Endothelial cell of umbilical vein (primary cell): ENCODE measurements around the gene RDH13. TPM values are rescaled to one million over a fixed set of nuclear protein-coding genes. Genes with fewer than 3 reads are reported as not detected.

Source experiments
- BruUV-seq: library from RNA; stranded (reverse); fragments of 400-500 nt; replicated peaks from 2 replicates; lab custom pipeline; 2021; lab: Mats Ljungman, UMichigan
- CTCF ChIA-PET: fragments of 300-600, 350-600 bp; sonication (Branson Sonifier 250); formaldehyde crosslinking; loops from one replicate; lab custom pipeline; 2021; ENCODE audit warnings: antibody characterized with exemption, inconsistent platforms; lab: Charles Lee
- POLR2A ChIA-PET: fragments of 300-600, 350-600 bp; sonication (Branson Sonifier 250); formaldehyde crosslinking; loops from one replicate; lab custom pipeline; 2021; ENCODE audit warnings: antibody characterized with exemption, inconsistent platforms; lab: Charles Lee
- DNase-seq: peaks from one replicate; pipeline ENCODE4 v3.0.0-alpha.2; 2011; ENCODE audit warnings: low read depth, low spot score
- FAIRE-seq: peaks from 2 replicates; lab custom pipeline; 2011; peaks lifted over from hg19 to GRCh38; lab: Jason Lieb, UNC
- H2AFZ ChIP-seq: 2 replicates; pipeline ENCODE4 v1.6.0; 2012; ENCODE audit warnings: low read depth, low read length, control low read depth, inconsistent platforms
- H3K27ac ChIP-seq: 2 replicates; pipeline ENCODE4 v1.5.1; 2011; ENCODE audit warnings: low read depth, mild to moderate bottlenecking, control low read depth, low read length, moderate library complexity; ENCODE audit not compliant: insufficient read depth
- H3K27me3 ChIP-seq, 2 experiments: 2 replicates each; pipeline versions ENCODE4 v1.6.0 to v1.6.1; 2011; ENCODE audit warnings: low read length in 2 of 2, mixed read lengths in 1 of 2; ENCODE audit not compliant: control insufficient read depth in 2 of 2, insufficient read depth in 2 of 2
- H3K36me3 ChIP-seq, 2 experiments: 2 replicates in 1 of 2; 3 replicates in 1 of 2; pipeline ENCODE4 v1.5.1; 2011; ENCODE audit warnings: low read length in 2 of 2, mild to moderate bottlenecking in 1 of 2, moderate library complexity in 1 of 2; ENCODE audit not compliant: control insufficient read depth in 2 of 2, insufficient read depth in 2 of 2; ENCODE audit errors: extremely low read depth in 1 of 2
- H3K4me1 ChIP-seq: 3 replicates; pipeline ENCODE4 v1.5.1; 2011; ENCODE audit warnings: mild to moderate bottlenecking, low read length; ENCODE audit not compliant: control insufficient read depth, insufficient read depth; ENCODE audit errors: extremely low read depth
- H3K4me2 ChIP-seq: 2 replicates; pipeline ENCODE4 v1.6.1; 2011; ENCODE audit warnings: low read length, control low read depth, mixed read lengths; ENCODE audit not compliant: insufficient read depth
- H3K4me3 ChIP-seq, 3 experiments: fragments of 200-600 bp in 1 of 3; sonication (generic), shearing (Covaris generic) in 1 of 3; replicated peaks in 1 of 3; 2 replicates each; pipeline ENCODE4 v1.5.1; 2011 to 2016; ENCODE audit warnings: control low read depth in 3 of 3, low read length in 3 of 3, mild to moderate bottlenecking in 2 of 3, inconsistent platforms in 1 of 3, low read depth in 1 of 3, moderate library complexity in 1 of 3; ENCODE audit not compliant: insufficient read depth in 1 of 3
- H3K79me2 ChIP-seq: 2 replicates; pipeline ENCODE4 v1.6.0; 2012; ENCODE audit warnings: low read length, inconsistent platforms; ENCODE audit not compliant: control insufficient read depth, insufficient read depth
- H3K9ac ChIP-seq: replicated peaks from 2 replicates; pipeline ENCODE3; 2011; ENCODE audit warnings: low read length, control low read depth; ENCODE audit not compliant: insufficient read depth; ENCODE audit errors: extremely low read depth
- H3K9me1 ChIP-seq: replicated peaks from 3 replicates; pipeline ENCODE4 v1.6.0; 2011; ENCODE audit warnings: mild to moderate bottlenecking, low read length; ENCODE audit not compliant: control insufficient read depth, insufficient read depth; ENCODE audit errors: extremely low read depth
- H3K9me3 ChIP-seq: replicated peaks from 2 replicates; pipeline ENCODE4 v1.5.1; 2012; ENCODE audit warnings: low read length, inconsistent platforms; ENCODE audit not compliant: control insufficient read depth, insufficient read depth
- H4K20me1 ChIP-seq: replicated peaks from 2 replicates; pipeline ENCODE3; 2011; ENCODE audit warnings: mild to moderate bottlenecking, low read length; ENCODE audit not compliant: control insufficient read depth, insufficient read depth; ENCODE audit errors: extremely low read depth
- CTCF ChIP-seq, 2 donors: IDR thresholded peaks; 1 replicate in 1 of 2; 2 replicates in 1 of 2; pipeline ENCODE4 v1.5.1; 2011; ENCODE audit warnings: low read length in 2 of 2, mild to moderate bottlenecking in 2 of 2, moderate library complexity in 2 of 2, control low read depth in 1 of 2, inconsistent platforms in 1 of 2, low read depth in 1 of 2; ENCODE audit not compliant: insufficient read depth in 1 of 2; ENCODE audit errors: extremely low read depth in 1 of 2
- EZH2 ChIP-seq: IDR thresholded peaks from 2 replicates; pipeline ENCODE4 v1.6.1; 2012; ENCODE audit warnings: borderline replicate concordance, low read depth, mild to moderate bottlenecking, moderate library complexity, low read length, inconsistent platforms; ENCODE audit not compliant: severe bottlenecking
- FOS ChIP-seq: IDR thresholded peaks from 2 replicates; pipeline ENCODE4 v1.6.1; 2011; ENCODE audit warnings: mild to moderate bottlenecking, low read length, moderate library complexity, borderline replicate concordance; ENCODE audit not compliant: insufficient read depth
- GATA2 ChIP-seq: IDR thresholded peaks from 2 replicates; pipeline ENCODE4 v1.7.0; 2011; ENCODE audit warnings: low read depth, mild to moderate bottlenecking, moderate library complexity, mixed read lengths, low read length; ENCODE audit not compliant: insufficient read length, insufficient read depth
- JUN ChIP-seq: IDR thresholded peaks from 2 replicates; pipeline ENCODE4 v1.6.1; 2011; ENCODE audit warnings: borderline replicate concordance, low read depth; ENCODE audit not compliant: insufficient read length, insufficient read depth
- MAX ChIP-seq: IDR thresholded peaks from 2 replicates; pipeline ENCODE4 v1.6.1; 2011; ENCODE audit not compliant: insufficient read depth, insufficient read length
- MYC ChIP-seq: IDR thresholded peaks from one replicate; pipeline ENCODE4 v1.6.1; 2011; ENCODE audit warnings: mild to moderate bottlenecking, low read depth, low read length
- POLR2A ChIP-seq: IDR thresholded peaks from 2 replicates; pipeline ENCODE4 v1.6.1; 2012; ENCODE audit warnings: low read depth, mild to moderate bottlenecking, control low read depth, low read length
- POLR2AphosphoS5 ChIP-seq: IDR thresholded peaks from 2 replicates; pipeline ENCODE4 v1.6.1; 2012; ENCODE audit warnings: low read depth, mild to moderate bottlenecking, control low read depth, low read length, moderate library complexity; ENCODE audit not compliant: insufficient read depth
- dilution Hi-C: fragments of 300-500 bp; cut with MboI; formaldehyde crosslinking; loops from one replicate; pipeline ENCODE4 v1.15.0; 2019; ENCODE audit warnings: low sequenced_read_pairs; ENCODE audit not compliant: extremely low pct_ligation_motif_present
- intact Hi-C: fragments of 100-400 bp; cut with micrococcal nuclease; formaldehyde crosslinking; loops from one replicate; pipeline ENCODE4 v1.10.0; 2022
- polyA plus RNA-seq, 4 experiments: library from polyadenylated mRNA; depleted of rRNA in 3 of 4; stranded (reverse) in 3 of 4; unstranded in 1 of 4; fragments of >200 nt; gene quantifications; 2 replicates each; pipeline versions ENCODE4 v1.2.1 to v1.2.3, GENCODE V29; 2011 to 2012; ENCODE audit warnings: missing spikeins in 1 of 4
- total RNA-seq: library from RNA; stranded (reverse); gene quantifications from 2 replicates; pipeline ENCODE4 v1.2.3, GENCODE V29; 2021

Gene RDH13
- total and polyA plus RNA-seq, 2 donors (not counting 3 experiments of a cell fraction or from before 2014, with no cell fraction given): 8.7 to 19.6 TPM

DNA sequence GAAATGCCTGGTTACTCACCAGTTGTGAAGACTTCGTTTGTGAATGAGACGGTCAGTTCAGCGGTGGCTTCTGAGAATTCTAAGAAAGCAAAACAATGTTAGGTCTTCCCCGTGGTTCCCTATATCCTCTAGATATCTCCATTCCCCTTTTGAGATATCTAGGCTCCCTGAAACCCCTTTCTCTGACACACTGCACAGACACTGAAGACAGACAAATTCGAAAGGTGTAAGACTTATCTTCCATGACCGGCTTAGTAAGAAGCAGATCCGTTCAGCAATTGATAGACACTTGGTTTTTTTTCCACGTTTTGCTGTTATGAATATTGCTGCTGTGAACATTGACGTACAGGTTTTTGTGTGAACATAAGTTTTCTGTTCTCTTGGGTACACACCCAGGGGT, 44.3 kb downstream of the RDH13 start:
- intact Hi-C loops (no loop called here), dilution Hi-C loops (no loop called here)
- CTCF ChIA-PET: no interaction called here
- no peaks in the 10 kb centered on the region for H4K20me1 ChIP-seq
- H3K4me3 ChIP-seq: no peak overlapping the region
- no peak for TF ChIP-seq EZH2
- TF ChIP-seq MYC: no peak
- no peak for TF ChIP-seq FOS
- TF ChIP-seq CTCF (IDR thresholded peaks at IDR 0.05; ENCODE audit: extremely low read depth in 1 of 2, insufficient read depth in 1 of 2, low read depth in 1 of 2, low read length in 2 of 2): no peak
- no peak for TF ChIP-seq MAX
- TF ChIP-seq POLR2A: no peak
- no peak for TF ChIP-seq GATA2
- no peak for TF ChIP-seq JUN
- TF ChIP-seq POLR2AphosphoS5: no peak
- FAIRE-seq (no peak), DNase-seq (no peak)
- no peak overlapping the region for H3K27ac ChIP-seq
- no peak overlapping the region for H3K4me2 ChIP-seq
- no peak overlapping the region for H3K9ac ChIP-seq
- no peak overlapping the region for H2AFZ ChIP-seq
- H3K27me3 ChIP-seq: no peaks in the 10 kb centered on the region
- H3K9me1 ChIP-seq: no peaks in the 10 kb centered on the region
- POLR2A ChIA-PET: no interaction called here
- no peaks in the 10 kb centered on the region for H3K9me3 ChIP-seq
- no TSS peak for BruUV-seq
- H3K36me3 ChIP-seq: no peaks in the 10 kb centered on the region
- H3K4me1 ChIP-seq: peaks cover 10% of the 10 kb centered on the region
- H3K79me2 ChIP-seq: no peaks in the 10 kb centered on the region
